ENCODE data around the gene THG1L. TPM values are rescaled to one million over a fixed set of nuclear protein-coding genes. Genes with fewer than 3 reads are reported as not detected.
"Not testable (repeated sequence)": the region's sequence is repeated elsewhere in the genome, so short reads cannot be mapped to it uniquely, and the experiment has no call there.

THG1L gene
- 26.9 TPM for polyA plus RNA-seq
- long read RNA-seq, donor 1, transcript THG1L-201 (6 exons, 3,107 nt): major isoform, 13 of 19 reads
- long read RNA-seq, donor 1, partial matches to known transcripts: 5 of 19 reads
- long read RNA-seq, donor 1, other reads (novel, unspliced or antisense): 0 of 19 reads
- long read RNA-seq, donor 2, transcript THG1L-201 (6 exons, 3,107 nt): major isoform, 10 of 18 reads
- long read RNA-seq, donor 2, partial matches to known transcripts: 8 of 18 reads
- long read RNA-seq, donor 2, other reads (novel, unspliced or antisense): 0 of 18 reads
- long read RNA-seq, donor 3, transcript THG1L-201 (6 exons, 3,107 nt): major isoform, 21 of 29 reads
- long read RNA-seq, donor 3, partial matches to known transcripts: 8 of 29 reads
- long read RNA-seq, donor 3, other reads (novel, unspliced or antisense): 0 of 29 reads
- long read RNA-seq, donor 4, partial matches to known transcripts: 0 of 3 reads
- long read RNA-seq, donor 4, other reads (novel, unspliced or antisense): 0 of 3 reads
- long read RNA-seq, donor 5, transcript THG1L-201 (6 exons, 3,107 nt): major isoform, 7 of 7 reads
- long read RNA-seq, donor 5, partial matches to known transcripts: 0 of 7 reads
- long read RNA-seq, donor 5, other reads (novel, unspliced or antisense): 0 of 7 reads
- long read RNA-seq, donor 6, transcript THG1L-201 (6 exons, 3,107 nt): major isoform, 15 of 15 reads
- long read RNA-seq, donor 6, partial matches to known transcripts: 0 of 15 reads
- long read RNA-seq, donor 6, other reads (novel, unspliced or antisense): 0 of 15 reads
- long read RNA-seq, donor 7, transcript THG1L-201 (6 exons, 3,107 nt): major isoform, 5 of 5 reads
- long read RNA-seq, donor 7, partial matches to known transcripts: 0 of 5 reads
- long read RNA-seq, donor 7, other reads (novel, unspliced or antisense): 0 of 5 reads
- long read RNA-seq, donor 8, transcript THG1L-201 (6 exons, 3,107 nt): major isoform, 14 of 49 reads
- long read RNA-seq, donor 8, partial matches to known transcripts: 34 of 49 reads
- long read RNA-seq, donor 8, other reads (novel, unspliced or antisense): 0 of 49 reads
- long read RNA-seq, donor 9, transcript THG1L-201 (6 exons, 3,107 nt): major isoform, 21 of 39 reads
- long read RNA-seq, donor 9, partial matches to known transcripts: 17 of 39 reads
- long read RNA-seq, donor 9, other reads (novel, unspliced or antisense): 0 of 39 reads
- long read RNA-seq, donor 10, transcript THG1L-201 (6 exons, 3,107 nt): major isoform, 16 of 22 reads
- long read RNA-seq, donor 10, partial matches to known transcripts: 6 of 22 reads
- long read RNA-seq, donor 10, other reads (novel, unspliced or antisense): 0 of 22 reads
- long read RNA-seq, donor 11, transcript THG1L-201 (6 exons, 3,107 nt): major isoform, 11 of 11 reads
- long read RNA-seq, donor 11, partial matches to known transcripts: 0 of 11 reads
- long read RNA-seq, donor 11, other reads (novel, unspliced or antisense): 0 of 11 reads

DNA sequence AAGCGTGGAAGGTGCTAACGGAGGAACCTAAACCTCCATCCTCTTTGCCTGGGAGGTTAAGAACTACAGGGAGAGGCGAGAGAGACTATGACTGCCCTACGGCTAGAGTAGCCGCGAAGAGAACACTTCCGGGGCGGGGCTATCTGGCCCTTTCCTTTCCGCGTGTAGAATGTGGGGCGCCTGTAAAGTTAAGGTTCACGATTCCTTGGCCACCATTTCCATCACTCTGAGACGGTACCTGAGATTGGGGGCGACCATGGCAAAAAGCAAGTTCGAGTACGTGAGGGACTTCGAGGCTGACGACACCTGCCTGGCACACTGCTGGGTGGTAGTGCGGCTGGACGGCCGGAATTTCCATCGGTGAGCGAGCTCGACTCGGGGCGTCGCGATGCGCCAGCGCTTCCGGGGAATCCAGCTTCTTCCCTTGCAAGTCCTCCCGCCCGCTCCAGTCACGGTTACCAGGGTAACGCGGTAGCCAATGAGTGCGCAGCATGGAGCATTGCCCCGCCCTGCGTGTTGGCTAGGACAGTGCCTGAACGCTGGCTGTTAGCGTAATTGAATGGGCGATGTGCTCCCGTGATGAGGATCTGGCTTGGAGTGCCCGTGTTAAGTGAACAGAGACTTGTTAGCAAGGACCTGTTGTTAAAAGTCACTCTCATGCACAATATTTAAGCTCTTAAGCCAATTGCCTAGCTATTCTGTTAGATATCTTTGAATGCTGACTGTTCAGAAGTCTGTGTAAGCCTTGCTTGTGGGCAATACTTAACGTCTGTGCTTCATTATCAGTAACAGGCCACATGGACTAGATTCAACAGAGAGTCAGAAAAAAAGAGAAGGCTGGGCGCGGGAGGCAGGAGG lies at the start of gene THG1L:
TSS of gene THG1L (plus strand) at position 149 of the 858 bp plus-strand sequence. CDS start at position 170, 21 bp downstream.
- H3K4me3 ChIP-seq (ENCODE audit: low read length): peak within 1 kb of the TSS; percentile 82
- H3K36me3 ChIP-seq (ENCODE audit: control insufficient read depth, insufficient read depth, low read length): peaks cover 23% of the 10 kb centered on the region
- H3K27ac ChIP-seq (ENCODE audit: low read length): peak within 1 kb of the TSS; percentile 93
- no peaks in the 10 kb centered on the region for H3K9me3 ChIP-seq (ENCODE audit: control insufficient read depth, low read depth, low read length)
- peaks cover 3% of the 10 kb centered on the region for H3K4me1 ChIP-seq (ENCODE audit: control insufficient read depth, insufficient read depth, low read length)
- H3K27me3 ChIP-seq (ENCODE audit: control insufficient read depth, insufficient read depth, low read length): no peaks in the 10 kb centered on the region
- WGBS (ENCODE audit: insufficient coverage, low lambda C conversion rate): 0% methylated on average over 2 of the region's 47 CpGs
- DNase-seq: peak; percentile 96 to 99

DNA sequence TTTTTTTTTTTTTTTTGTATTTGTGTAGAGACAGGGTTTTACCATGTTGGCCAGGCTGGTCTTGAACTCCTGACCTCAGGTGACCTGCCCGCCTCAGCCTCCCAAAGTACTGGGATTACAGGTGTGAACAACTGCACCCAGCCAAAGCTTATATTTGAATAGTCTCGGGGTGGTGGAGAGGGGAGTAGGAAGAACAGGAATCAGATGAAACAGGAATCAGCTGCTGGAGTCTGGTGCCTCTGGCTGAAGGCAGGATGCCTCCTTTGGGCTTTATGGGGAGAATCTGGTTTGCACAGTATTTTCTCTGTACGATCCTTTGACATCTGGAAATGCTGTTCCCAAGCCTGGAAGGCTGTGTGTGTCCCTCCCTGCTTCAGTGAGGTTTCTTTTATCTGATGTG lies 49.0 kb upstream of the THG1L start:
- Histone ChIP-seq H3K27me3 (ENCODE audit: control insufficient read depth, insufficient read depth, low read length) (no peaks in the 10 kb centered on the region), H3K9me3 (ENCODE audit: control insufficient read depth, low read depth, low read length) (no peaks in the 10 kb centered on the region), H3K4me3 (ENCODE audit: low read length) (no peak overlapping the region), H3K27ac (ENCODE audit: low read length) (no peak overlapping the region), H3K36me3 (ENCODE audit: control insufficient read depth, insufficient read depth, low read length) (no peaks in the 10 kb centered on the region), H3K4me1 (ENCODE audit: control insufficient read depth, insufficient read depth, low read length) (peaks cover 13% of the 10 kb centered on the region)
- WGBS (ENCODE audit: insufficient coverage, low lambda C conversion rate): 80% methylated on average over 1 of the region's 3 CpGs
- no peak for DNase-seq

DNA sequence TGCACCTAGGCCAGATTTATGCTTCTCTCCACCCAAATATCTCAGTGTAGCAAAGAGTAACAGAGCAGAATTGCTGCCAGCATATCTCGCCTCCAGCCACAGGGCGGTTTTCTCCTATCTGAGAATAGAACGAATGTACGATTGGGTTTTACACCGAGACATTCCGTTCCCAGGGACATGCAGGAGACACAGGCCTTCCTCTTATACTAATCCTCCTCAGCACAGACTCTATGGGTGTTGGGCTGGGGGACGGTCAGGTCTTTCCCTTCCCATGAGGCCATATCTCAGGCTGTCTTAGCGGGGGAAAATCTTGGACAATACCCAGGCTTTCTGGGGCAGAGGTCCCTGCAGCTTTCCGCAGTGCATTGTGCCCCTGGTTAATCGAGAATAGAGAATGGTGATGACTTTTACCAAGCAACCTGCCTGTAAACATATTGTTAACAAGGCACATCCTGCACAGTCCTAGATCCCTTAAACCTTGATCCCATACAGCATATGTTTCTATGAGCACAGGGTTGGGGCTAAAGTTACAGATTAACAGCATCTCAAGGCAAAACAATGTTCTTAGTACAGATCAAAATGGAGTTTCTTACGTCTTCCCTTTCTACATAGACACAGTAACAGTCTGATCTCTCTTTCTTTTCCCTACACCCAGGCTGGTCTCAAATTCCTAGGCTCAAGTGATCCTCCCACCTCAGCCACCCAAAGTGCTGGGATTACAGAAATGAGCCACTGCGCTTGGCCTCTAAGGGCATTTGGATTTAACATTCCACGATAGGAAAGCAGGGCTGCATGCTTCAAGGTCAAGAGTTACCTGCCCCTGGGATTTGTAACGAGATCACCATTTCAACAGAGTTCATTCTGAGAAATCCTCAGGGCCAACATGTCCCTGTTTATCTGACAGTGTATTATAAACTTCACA lies 44.7 kb upstream of the THG1L start:
- WGBS (ENCODE audit: insufficient coverage, low lambda C conversion rate): 10% methylated on average over 2 of the region's 14 CpGs
- H3K4me3 ChIP-seq (ENCODE audit: low read length); H3K27me3 ChIP-seq (ENCODE audit: control insufficient read depth, insufficient read depth, low read length); H3K36me3 ChIP-seq (ENCODE audit: control insufficient read depth, insufficient read depth, low read length): not testable (repeated sequence)
- peak; percentile 23 to 70 for DNase-seq
- Histone ChIP-seq H3K9me3 (ENCODE audit: control insufficient read depth, low read depth, low read length) (peaks cover 16% of the 10 kb centered on the region), H3K4me1 (ENCODE audit: control insufficient read depth, insufficient read depth, low read length) (peaks cover 14% of the 10 kb centered on the region), H3K27ac (ENCODE audit: low read length) (peak overlapping the region; percentile 65)

DNA sequence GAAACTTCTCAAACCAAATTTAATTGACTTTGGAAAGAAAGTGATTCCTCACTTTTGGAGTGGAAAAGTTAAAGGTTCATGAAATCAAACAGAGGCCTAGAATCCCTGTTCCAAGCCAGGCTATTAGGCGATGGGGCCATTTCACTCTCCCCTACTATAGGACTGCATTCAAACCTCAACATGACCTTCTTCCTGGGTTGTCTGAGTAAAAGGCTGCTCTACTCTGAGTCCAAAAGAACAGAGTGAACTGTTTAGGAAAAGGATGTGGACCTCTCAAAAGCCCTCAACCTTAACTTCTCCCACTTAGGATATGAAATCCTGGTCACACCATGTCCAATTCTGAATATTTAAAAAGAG lies 44.0 kb upstream of the THG1L start:
- no peak for DNase-seq
- Histone ChIP-seq H3K9me3 (ENCODE audit: control insufficient read depth, low read depth, low read length) (peaks cover 16% of the 10 kb centered on the region), H3K36me3 (ENCODE audit: control insufficient read depth, insufficient read depth, low read length) (no peaks in the 10 kb centered on the region), H3K4me1 (ENCODE audit: control insufficient read depth, insufficient read depth, low read length) (peaks cover 14% of the 10 kb centered on the region), H3K27ac (ENCODE audit: low read length) (peak overlapping the region; percentile 65), H3K27me3 (ENCODE audit: control insufficient read depth, insufficient read depth, low read length) (no peaks in the 10 kb centered on the region), H3K4me3 (ENCODE audit: low read length) (no peak overlapping the region)
- no CpG with 5 or more reads among the region's 1 CpG for WGBS (ENCODE audit: insufficient coverage, low lambda C conversion rate)

DNA sequence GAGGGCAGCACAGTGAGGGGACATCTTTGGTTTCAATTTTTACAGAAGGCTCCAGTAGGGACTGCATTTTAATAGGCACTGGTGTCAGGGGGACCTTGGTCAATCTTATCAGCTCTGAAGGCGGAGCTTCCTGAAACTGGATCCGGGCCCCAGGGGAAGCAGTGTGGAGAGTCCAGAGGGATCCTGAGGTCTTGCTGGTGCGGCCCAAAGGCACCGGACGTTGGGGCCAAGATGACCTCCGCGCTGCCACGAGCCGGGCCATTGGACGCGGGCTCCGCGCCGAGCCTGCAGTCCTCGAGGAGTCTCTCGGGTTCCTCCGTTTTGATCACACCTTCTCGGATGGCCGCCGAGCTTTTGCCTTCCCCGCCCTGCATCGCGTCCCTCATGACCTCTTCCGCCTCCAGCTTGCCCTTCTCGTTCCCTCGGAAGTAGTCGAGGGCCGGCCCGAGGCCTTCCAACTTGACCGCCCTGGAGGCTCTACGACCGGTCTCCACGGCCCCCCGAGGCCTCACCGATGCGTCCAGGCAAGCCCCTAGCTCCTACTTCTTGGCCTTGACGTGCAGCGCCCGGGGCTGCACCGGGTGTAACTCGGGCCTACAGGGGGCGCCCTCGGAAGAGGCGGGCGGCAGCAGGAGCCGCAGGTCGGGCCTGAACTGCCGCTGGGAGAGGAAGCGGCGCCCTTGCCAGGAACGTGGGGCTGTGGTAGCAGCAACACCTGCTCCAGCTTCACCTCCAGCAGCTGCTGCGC lies 41.1 kb upstream of the THG1L start:
- no CpG with 5 or more reads among the region's 52 CpGs for WGBS (ENCODE audit: insufficient coverage, low lambda C conversion rate)
- DNase-seq: no peak
- Histone ChIP-seq H3K9me3 (ENCODE audit: control insufficient read depth, low read depth, low read length) (peaks cover 22% of the 10 kb centered on the region), H3K4me3 (ENCODE audit: low read length) (peak overlapping the region; percentile 35), H3K4me1 (ENCODE audit: control insufficient read depth, insufficient read depth, low read length) (peaks cover 14% of the 10 kb centered on the region), H3K27ac (ENCODE audit: low read length) (no peak overlapping the region), H3K36me3 (ENCODE audit: control insufficient read depth, insufficient read depth, low read length) (no peaks in the 10 kb centered on the region), H3K27me3 (ENCODE audit: control insufficient read depth, insufficient read depth, low read length) (no peaks in the 10 kb centered on the region)

DNA sequence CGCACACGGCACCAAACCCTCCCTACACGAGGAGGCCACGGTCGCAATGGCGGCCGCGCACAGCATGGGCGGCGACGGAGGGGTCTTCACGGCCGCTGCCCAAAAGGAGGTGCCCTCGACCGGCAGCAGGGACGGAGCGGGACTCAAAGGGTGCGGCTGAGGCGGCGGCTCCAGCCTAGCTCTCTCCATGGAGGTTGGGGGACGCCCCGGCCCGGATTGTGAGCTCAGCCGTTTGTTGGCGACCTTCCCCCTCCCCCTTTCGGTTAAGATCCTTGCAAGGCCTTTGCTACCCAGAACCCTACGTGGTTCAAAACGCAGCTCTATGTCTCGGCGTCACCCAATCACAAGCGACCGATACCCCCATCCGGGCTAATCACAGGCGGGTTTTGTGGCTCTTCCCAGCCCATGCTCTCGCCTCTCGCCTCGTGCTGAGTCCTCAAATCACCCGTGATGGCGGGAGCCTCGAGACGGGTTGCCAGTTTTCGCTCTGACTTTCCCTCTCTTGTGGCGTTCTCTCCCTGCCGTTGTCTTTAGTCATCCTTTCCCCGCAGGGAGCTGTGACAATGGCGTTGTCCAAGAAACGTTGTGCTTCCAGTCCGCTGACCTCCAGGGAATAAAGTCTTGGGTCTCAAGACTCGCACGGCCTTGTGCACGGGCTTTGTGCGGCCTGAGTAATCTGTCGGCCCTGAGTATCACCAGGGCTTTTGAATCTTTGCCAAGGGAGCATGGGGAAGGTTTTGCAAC lies 40.4 kb upstream of the THG1L start:
- no peak for DNase-seq
- Histone ChIP-seq H3K9me3 (ENCODE audit: control insufficient read depth, low read depth, low read length) (peaks cover 22% of the 10 kb centered on the region), H3K4me1 (ENCODE audit: control insufficient read depth, insufficient read depth, low read length) (peaks cover 13% of the 10 kb centered on the region), H3K27ac (ENCODE audit: low read length) (no peak overlapping the region), H3K4me3 (ENCODE audit: low read length) (peak overlapping the region; percentile 35), H3K27me3 (ENCODE audit: control insufficient read depth, insufficient read depth, low read length) (no peaks in the 10 kb centered on the region), H3K36me3 (ENCODE audit: control insufficient read depth, insufficient read depth, low read length) (no peaks in the 10 kb centered on the region)
- WGBS (ENCODE audit: insufficient coverage, low lambda C conversion rate): 76% methylated on average over 5 of the region's 53 CpGs

DNA sequence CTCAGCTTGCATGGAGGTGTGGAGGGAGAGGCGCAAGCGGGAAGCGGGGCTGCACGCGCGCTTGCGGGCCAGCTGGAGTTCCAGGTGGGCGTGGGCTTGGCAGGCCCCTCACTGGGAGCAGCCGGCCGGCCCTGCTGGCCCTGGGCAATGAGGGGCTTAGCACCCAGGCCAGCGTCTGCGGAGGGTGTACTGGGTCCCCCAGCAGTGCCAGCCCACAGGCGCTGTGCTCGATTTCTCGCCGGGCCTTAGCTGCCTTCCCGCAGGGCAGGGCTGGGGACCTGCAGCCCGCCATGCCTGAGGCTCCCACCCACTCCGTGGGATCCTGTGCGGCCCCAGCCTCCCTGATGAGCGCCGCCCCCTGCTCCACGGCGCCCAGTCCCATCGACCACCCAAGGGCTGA lies 37.4 kb upstream of the THG1L start:
- not testable (repeated sequence) for H3K4me1 ChIP-seq (ENCODE audit: control insufficient read depth, insufficient read depth, low read length); DNase-seq; H3K36me3 ChIP-seq (ENCODE audit: control insufficient read depth, insufficient read depth, low read length); H3K27ac ChIP-seq (ENCODE audit: low read length); H3K27me3 ChIP-seq (ENCODE audit: control insufficient read depth, insufficient read depth, low read length); H3K4me3 ChIP-seq (ENCODE audit: low read length)
- peaks cover 29% of the 10 kb centered on the region for H3K9me3 ChIP-seq (ENCODE audit: control insufficient read depth, low read depth, low read length)
- WGBS (ENCODE audit: insufficient coverage, low lambda C conversion rate): no CpG with 5 or more reads among the region's 25 CpGs

DNA sequence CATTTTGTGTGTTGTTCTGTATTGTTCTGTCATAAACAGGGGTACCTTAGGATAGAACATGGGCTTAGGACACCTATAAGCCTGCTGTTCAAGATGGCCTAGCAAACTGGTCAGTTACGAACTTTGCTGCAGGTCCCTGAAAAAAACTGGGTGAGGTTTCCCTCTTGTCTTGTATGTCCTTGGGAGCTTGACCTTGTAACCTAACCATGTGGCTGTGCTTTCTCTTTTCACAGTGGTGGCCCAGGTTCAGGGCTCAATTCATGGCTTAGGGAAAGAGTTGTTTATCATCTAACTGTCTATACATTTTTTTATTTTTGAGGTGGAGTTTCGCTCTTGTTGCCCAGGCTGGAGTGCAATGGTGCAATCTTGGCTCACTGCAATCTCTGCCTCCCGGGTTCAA lies 35.1 kb upstream of the THG1L start:
- H3K27me3 ChIP-seq (ENCODE audit: control insufficient read depth, insufficient read depth, low read length); H3K36me3 ChIP-seq (ENCODE audit: control insufficient read depth, insufficient read depth, low read length); DNase-seq; H3K4me1 ChIP-seq (ENCODE audit: control insufficient read depth, insufficient read depth, low read length); H3K27ac ChIP-seq (ENCODE audit: low read length); H3K4me3 ChIP-seq (ENCODE audit: low read length): not testable (repeated sequence)
- H3K9me3 ChIP-seq (ENCODE audit: control insufficient read depth, low read depth, low read length): peaks cover 21% of the 10 kb centered on the region
- no CpG with 5 or more reads among the region's 3 CpGs for WGBS (ENCODE audit: insufficient coverage, low lambda C conversion rate)
